GM18520 (cell line): ENCODE data around the gene CLDN6.

Experiments
- ATAC-seq: cut with Tn5 transposase; IDR thresholded peaks from one replicate; pipeline ENCODE4 v1.9.1; 2021; ENCODE audit not compliant: unreplicated experiment

CLDN6 gene

DNA sequence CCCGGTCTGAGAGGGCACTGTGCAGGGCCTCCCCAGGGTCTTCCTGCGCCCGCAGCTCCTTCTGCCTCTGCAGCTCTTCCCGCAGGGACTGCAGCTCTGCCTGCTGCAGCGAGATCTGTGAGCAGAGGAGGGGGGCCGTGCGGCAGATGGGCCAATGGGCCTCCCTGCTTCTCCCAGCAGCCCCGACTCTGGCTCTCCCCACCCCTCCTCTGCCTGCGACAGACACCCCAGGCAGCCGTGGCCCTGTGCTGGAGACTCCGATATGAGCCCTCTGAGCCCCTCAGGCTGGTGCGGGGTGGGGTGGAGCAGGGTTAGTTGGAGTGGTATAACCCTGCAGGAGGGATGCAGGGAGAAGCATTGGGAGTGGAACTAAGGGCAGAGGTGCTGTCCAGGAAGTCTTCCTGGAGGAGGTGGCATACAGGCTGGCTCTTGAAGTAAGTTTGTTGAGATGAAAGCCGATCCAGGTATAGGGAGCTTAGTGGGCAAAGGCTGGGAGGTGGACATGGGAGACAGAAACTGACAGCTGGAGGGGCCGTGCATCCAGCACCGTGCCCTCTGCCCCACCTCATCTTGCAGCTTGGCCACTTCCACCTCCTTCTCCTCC, 10.8 kb upstream of the CLDN6 start:
- ATAC-seq, result no peak

- ATAC-seq, result no peak
Observed at GRCh38 chr16:3027983-3028715, 10.2 kb upstream of the CLDN6 start.

DNA sequence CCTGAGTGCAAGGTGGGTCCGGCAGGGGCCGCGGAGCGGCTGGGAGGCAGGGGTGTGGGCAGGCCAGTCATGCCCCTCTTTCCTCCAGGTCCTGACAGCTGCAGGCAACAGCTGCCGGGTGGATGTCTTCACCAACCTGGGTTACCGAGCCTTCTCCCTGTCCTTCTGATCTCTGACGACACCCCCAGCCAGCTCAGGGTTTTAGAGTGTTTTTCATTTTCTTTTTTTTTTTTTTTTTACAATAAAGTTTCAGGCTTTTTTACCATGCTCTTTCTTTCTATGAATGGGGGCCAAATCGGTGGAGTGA, 9.5 kb upstream of the CLDN6 start:
- ATAC-seq, result no peak

DNA sequence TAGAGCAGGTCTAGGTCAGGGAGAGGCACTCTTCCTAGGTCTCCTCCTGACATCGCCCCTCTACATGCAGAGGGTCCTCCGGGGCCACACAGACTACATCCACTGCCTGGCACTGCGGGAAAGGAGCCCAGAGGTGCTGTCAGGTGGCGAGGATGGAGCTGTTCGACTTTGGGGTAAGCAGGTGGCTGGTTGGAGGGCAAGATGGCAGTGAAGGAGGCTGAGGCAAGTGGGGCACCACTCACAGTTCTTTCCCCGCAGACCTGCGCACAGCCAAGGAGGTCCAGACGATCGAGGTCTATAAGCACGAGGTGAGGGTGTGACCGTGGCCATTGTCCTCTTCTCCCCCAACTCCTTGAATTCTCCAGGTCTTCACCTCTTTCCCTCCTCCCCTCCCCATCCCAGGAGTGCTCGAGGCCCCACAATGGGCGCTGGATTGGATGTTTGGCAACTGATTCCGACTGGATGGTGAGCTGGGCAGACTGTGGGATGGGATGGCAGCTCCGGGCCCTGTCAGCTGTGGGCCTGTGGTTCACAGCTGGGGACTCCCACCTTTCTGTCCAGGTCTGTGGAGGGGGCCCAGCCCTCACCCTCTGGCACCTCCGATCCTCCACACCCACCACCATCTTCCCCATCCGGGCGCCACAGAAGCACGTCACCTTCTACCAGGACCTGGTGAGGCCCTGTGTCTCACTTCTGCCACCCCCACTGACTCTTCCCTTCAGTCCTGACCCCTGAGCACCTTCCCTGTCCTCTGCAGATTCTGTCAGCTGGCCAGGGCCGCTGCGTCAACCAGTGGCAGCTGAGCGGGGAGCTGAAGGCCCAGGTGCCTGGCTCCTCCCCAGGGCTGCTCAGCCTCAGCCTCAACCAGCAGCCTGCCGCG, 8.9 kb upstream of the CLDN6 start:
- ATAC-seq, result no peak

DNA sequence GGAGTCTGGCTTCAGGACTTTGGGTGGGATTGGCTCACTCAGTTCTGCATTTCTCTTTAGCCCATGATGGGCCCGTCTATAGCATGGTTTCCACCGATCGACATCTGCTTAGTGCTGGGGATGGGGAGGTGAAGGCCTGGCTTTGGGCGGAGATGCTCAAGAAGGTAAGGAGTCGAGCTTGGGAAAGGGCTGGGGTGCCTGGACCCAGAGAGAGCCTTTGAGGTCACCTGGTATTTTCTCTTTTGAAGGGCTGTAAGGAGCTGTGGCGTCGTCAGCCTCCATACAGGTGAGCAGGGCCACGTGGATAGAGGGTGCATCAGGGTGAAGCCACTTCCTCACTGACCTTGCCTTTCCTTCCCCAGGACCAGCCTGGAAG, 8.0 kb upstream of the CLDN6 start:
- no peak for ATAC-seq

DNA sequence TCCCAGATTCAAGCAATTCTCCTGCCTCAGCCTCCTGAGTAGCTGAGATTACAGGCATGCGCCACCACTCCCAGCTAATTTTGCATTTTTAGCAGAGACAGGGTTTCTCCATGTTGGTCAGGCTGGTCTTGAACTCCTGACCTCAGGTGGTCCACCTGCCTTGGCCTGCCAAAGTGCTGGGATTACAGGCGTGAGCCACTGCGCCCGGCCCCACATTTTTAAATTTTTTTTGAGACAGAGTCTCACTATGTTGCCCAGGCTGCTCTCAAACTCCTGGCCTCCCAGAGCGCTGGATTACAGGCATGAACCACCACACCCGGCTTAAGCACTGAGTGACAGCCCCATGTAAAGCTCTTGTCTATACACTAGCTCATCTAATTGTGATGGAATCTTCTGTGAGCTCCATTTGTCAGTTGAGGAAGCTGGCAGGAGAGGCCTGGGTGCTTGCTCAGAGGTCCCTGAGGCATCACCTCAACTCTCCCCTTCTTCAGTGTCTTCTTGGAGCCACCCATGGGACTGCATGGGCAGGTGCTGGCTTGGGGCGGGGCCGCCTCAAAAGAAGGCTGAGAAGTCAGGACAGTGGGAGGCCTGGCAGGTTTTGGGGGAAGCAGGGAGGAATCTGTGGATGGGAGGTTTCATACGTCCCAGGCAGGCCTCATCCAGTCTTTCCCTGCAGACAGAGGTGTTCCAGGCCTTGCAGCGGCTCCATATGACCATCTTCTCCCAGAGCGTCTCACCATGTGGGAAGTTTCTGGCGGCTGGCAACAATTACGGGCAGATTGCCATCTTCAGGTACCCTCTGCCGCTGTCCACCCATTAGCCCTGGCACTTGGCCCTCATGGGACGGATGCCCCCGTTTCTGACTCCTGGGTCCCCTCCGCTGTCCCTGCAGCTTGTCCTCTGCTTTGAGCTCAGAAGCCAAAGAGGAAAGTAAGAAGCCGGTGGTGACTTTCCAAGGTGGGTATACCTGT, 7.3 kb upstream of the CLDN6 start:
- no peak for ATAC-seq

DNA sequence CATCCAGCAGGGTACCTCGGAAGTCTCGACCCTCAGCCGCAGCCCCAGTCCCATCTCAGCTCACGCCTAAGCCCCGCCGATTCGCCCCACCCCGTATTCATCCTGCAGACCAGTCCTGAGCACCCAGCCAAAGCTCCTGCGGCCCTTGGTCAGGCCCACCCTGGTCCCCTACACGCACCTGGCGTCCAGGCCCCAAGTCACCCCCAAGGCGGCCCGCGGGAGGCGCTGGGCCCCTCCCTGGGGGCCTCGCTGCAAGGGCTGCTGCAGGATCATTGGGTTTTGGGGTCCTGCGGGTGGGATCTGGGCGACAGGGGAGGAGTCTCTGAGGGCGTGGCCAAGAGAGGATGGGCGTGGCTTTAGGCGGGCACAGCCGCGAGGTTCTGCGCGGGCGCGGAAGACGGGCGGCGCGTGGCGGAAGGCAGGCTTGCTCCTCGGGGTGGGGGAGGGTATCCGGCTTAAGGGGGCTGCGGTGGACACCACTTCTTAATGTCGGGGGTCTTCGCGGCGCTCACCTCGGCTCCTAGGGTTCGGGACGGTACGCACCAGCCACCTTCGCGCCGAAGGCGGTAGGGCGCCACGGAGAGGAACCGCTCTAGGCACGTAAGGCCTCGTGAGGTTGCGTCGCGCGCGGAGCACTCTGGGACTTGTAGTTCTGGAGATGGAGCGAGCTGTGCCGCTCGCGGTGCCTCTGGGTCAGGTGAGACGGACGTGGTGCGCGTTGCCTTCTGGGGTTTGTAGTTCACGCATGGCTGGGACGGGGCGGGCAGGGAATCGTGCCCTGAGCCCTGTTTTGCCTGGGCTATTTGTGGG, 5.9 kb upstream of the CLDN6 start, which contains the start of the genes HCFC1R1 and THOC6:
Gene HCFC1R1, minus strand, starts transcription at position 274 of the 810 bp plus-strand sequence. Its CDS starts 1 bp downstream, at position 273.
Gene THOC6, plus strand, starts transcription at position 367 of the 810 bp plus-strand sequence. Its CDS starts 292 bp downstream, at position 659.
- peak; percentile 78 for ATAC-seq

DNA sequence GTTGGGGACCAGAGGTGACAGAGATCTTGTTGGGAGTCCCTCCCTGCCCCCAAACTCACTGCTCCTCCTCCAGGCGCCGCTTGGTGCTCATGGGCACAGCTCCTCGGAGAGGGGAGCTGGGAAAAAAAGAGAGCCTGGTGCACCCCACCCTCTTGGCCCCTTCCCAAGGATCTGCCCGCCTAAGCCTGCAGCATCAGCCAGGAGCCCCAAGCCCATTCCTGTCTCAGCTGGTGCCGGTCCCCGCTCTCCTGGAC, 5.4 kb upstream of the CLDN6 start:
- ATAC-seq, result no peak

- ATAC-seq, result no peak
Observed at GRCh38 chr16:3022684-3023414, 4.9 kb upstream of the CLDN6 start.

GRCh38 chr16:3022208-3022683, 4.3 kb upstream of the CLDN6 start:
- no peak for ATAC-seq

- ATAC-seq, result no peak
Observed at GRCh38 chr16:3021449-3022207, 3.6 kb upstream of the CLDN6 start.

- ATAC-seq, result no peak
Observed at GRCh38 chr16:3020604-3021448, 2.8 kb upstream of the CLDN6 start.

GRCh38 chr16:3020247-3020603, 2.2 kb upstream of the CLDN6 start, which contains the start of gene TNFRSF12A:
Gene TNFRSF12A (plus strand): TSS chr16:3020368. CDS start chr16:3020398, 30 bp downstream.
- no peak for ATAC-seq

- ATAC-seq, result no peak
Observed at GRCh38 chr16:3019594-3020246, 1.7 kb upstream of the CLDN6 start.

- no peak for ATAC-seq
Observed at GRCh38 chr16:3017344-3017743, 639 bp downstream of the CLDN6 start.

DNA sequence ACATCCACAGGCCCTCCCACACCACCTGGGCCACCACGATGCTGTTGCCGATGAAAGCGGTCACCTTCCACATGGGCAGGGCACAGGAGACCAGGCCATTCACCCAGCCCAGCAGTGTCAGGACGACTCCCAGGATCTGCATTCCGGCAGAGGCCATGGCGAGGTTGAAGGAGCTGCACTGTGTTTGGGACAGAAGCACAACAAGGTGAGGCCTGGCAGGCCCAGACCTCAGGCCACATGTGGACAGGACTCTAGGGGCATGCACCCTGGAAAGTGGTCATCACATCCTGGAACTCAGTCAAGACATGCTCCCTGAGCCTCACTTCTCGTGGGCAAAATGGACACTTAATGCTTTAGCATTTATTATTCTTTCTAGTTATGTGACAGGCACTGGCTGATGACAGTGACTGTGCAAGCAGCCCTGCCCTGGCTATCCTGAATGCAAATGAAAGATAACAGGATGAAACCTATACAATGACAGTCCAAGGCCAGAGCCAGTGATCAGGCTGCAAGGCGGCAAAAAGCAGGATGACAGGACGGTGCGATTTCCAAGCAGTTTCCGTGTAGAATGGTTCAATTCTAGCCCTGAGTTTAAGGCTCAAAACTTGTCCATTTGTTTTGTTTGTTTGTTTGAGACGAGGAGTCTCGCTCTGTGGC, 2.0 kb downstream of the CLDN6 start:
- no peak for ATAC-seq

DNA sequence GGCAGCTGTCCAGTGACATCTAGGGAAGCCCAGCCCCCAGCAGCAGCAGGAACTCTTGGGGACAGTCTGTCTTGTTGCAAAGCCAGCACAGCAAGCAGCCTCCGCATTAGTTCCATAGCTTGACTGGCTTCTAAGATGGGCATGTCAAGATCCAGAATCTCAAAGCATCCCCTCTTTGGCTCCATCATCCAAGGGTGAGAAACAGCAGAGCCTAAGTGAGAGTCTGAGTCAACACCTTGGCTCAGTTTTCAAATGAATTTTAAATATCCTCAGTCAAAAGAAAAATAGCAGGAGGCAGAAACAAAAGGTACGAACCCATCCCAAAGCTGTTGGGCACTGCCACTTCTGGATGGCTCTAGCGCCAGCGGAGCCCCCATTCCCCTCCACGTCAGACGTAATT, 3.0 kb downstream of the CLDN6 start:
- no peak for ATAC-seq
